MM.1S (cell line): ENCODE data around the gene SENP7.

Experiments used
- EZH2 ChIP-seq: fragments of 300-600 bp; sonication (generic); optimal IDR thresholded peaks from 2 replicates; pipeline ENCODE3; 2017; ENCODE audit warnings: low read depth, mild to moderate bottlenecking, antibody characterized with exemption, low read length, mixed read lengths
- EZH2phosphoT487 ChIP-seq: fragments of 300-600 bp; sonication (generic); IDR thresholded peaks from 2 replicates; pipeline ENCODE4 v1.6.1; 2018; ENCODE audit warnings: antibody characterized with exemption, low read length

DNA sequence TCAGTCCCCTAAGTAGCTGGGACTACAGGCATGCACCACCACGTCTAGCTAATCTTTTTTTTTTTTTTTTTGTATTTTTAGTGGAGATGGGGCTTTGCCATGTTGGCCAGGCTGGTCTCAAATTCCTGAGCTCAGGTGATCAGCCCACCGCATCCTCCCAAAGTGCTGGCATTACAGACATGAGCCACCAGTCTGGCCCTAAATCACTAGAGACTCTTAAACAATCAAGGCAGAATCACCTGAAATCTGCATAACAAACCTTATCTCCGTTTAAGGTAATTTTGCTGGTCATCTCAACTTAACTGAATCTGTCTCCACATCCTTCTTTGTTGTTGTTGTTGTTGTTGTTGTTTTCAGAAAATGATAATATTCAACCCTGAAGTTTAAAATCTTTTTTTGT is 43.1 kb upstream of the SENP7 start:
- no peak for TF ChIP-seq EZH2phosphoT487
- TF ChIP-seq EZH2, result no peak
